Measurements from ENCODE around the gene FOXA3.

GRCh38 chr19:45895519-45895972, 31.4 kb downstream of the FOXA3 start:
- TF ChIP-seq EZH2 (IDR thresholded peaks at IDR 0.05) (no peak), CTCF (IDR thresholded peaks at IDR 0.05) (no peak), EZH2phosphoT487 (IDR thresholded peaks at IDR 0.05) (no peak)

All from neural progenitor cell (in vitro differentiated cells).